ENCODE measurements around the gene PDE4D. TPM values are rescaled to one million over a fixed set of nuclear protein-coding genes. Genes with fewer than 3 reads are reported as not detected.

Gene PDE4D
- total RNA-seq, 1 donor from 2014 or later, result 11.8 TPM

DNA sequence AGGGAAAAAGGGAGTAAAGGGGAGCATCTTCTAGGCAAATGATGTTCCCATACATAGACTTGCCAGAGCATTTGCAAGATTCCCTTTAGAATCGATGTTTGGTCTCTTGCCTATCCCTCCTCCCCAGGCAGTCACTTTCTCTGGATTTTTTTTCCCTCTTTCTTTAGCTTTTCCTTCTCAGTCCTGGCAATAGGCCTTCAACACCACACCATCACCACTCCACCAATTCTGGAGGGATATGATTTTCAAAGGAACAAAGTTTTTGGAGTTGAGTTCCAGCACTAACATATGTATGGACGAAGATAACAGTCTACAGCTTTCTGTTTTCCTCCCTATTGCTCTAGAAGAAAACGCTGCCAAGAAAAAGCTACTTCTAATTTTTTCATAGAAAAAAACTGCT lies 377.4 kb downstream of the PDE4D start:
- H3K9me3 Mint-ChIP-seq, result no peaks in the 10 kb centered on the region
- no peaks in the 10 kb centered on the region for H3K4me1 Mint-ChIP-seq
- no peaks in the 10 kb centered on the region for H3K36me3 Mint-ChIP-seq (ENCODE audit: low read depth)
- TF ChIP-seq, protein P1, sequence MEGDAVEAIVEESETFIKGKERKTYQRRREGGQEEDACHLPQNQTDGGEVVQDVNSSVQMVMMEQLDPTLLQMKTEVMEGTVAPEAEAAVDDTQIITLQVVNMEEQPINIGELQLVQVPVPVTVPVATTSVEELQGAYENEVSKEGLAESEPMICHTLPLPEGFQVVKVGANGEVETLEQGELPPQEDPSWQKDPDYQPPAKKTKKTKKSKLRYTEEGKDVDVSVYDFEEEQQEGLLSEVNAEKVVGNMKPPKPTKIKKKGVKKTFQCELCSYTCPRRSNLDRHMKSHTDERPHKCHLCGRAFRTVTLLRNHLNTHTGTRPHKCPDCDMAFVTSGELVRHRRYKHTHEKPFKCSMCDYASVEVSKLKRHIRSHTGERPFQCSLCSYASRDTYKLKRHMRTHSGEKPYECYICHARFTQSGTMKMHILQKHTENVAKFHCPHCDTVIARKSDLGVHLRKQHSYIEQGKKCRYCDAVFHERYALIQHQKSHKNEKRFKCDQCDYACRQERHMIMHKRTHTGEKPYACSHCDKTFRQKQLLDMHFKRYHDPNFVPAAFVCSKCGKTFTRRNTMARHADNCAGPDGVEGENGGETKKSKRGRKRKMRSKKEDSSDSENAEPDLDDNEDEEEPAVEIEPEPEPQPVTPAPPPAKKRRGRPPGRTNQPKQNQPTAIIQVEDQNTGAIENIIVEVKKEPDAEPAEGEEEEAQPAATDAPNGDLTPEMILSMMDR (conservative IDR thresholded peaks at IDR 0.05), result no peak
- DNase-seq (ENCODE audit: low read depth, low spot score), result no peak
- no peaks in the 10 kb centered on the region for H3K27me3 Mint-ChIP-seq (ENCODE audit: low read depth)
- no peak overlapping the region for H3K27ac Mint-ChIP-seq (ENCODE audit: unreplicated experiment)
- no peak overlapping the region for H3K4me3 Mint-ChIP-seq

DNA sequence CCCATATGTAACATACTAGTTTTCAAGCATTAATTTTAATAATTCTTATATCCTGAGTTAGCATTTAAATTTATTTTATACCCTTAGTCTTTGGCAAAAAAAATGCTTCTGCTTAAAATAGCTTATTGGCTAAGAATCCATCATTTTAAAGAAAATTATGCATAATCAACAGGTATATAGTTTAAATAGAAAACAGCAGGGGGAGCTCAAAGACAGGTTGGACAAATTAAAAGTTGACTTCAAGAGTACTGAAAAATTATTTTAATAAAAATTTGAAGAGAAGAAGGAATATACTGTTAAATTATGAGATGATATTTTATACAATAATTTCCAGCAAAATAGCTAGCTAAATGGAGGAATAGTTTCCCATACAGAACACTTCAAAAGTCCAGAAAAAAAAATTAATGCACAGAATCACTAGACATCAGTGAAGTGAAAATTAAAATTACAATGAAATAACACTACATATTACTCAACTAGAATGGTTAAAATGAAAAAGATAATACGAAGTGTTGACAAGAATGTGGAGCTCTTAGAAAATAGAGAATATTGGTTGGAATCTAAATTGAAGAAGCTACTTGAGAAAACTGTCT lies 387.1 kb downstream of the PDE4D start:
- Mint-ChIP-seq H3K4me3 (no peak overlapping the region), H3K9me3 (no peaks in the 10 kb centered on the region), H3K4me1 (no peaks in the 10 kb centered on the region), H3K27me3 (ENCODE audit: low read depth) (no peaks in the 10 kb centered on the region), H3K27ac (ENCODE audit: unreplicated experiment) (no peak overlapping the region), H3K36me3 (ENCODE audit: low read depth) (no peaks in the 10 kb centered on the region)
- TF ChIP-seq, protein P1 (conservative IDR thresholded peaks at IDR 0.05), result peak; percentile 78
- no peak for DNase-seq (ENCODE audit: low read depth, low spot score)

DNA sequence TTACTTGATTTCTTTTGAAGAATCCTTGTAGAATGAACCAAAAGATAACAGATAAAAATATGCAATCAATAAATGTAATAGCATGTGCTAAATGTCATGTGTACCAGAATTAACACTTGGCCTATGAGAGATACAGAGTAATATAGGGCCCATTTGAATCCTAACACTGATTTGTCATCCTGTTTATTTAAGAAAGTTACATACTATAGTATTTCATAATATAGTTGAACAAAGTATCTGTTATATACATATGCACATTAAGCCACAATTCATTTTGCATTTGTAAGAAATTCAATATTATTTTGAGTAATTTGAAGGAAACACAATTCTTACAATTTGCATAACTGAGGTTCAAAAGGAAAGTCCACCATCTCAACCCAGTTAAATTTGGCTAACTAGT lies 389.5 kb downstream of the PDE4D start:
- no peak overlapping the region for H3K4me3 Mint-ChIP-seq
- no peak for DNase-seq (ENCODE audit: low read depth, low spot score)
- H3K36me3 Mint-ChIP-seq (ENCODE audit: low read depth), result no peaks in the 10 kb centered on the region
- no peak overlapping the region for H3K27ac Mint-ChIP-seq (ENCODE audit: unreplicated experiment)
- no peaks in the 10 kb centered on the region for H3K27me3 Mint-ChIP-seq (ENCODE audit: low read depth)
- H3K9me3 Mint-ChIP-seq, result peaks cover 2% of the 10 kb centered on the region
- TF ChIP-seq, protein P1 (conservative IDR thresholded peaks at IDR 0.05), result no peak
- H3K4me1 Mint-ChIP-seq, result no peaks in the 10 kb centered on the region

DNA sequence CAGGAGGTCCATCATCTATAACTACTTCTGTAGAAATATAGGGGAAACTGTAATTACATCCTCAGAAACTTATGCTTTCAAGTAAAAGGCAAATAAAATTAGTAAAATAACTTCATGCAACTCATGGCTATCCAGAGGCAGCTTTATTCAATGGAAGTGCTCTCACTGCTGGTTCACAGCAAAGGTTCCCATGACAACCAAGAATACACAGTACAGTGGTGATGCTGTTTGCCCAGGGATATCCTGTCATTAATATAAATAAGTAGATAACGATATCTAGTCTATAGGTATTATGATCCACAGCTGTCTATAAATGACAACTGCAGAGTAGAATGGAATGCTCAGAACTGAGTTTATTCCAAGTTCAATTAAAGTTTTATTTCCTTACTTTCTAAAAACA lies 390.3 kb downstream of the PDE4D start:
- Mint-ChIP-seq H3K9me3 (peaks cover 2% of the 10 kb centered on the region), H3K27ac (ENCODE audit: unreplicated experiment) (no peak overlapping the region), H3K36me3 (ENCODE audit: low read depth) (no peaks in the 10 kb centered on the region), H3K27me3 (ENCODE audit: low read depth) (no peaks in the 10 kb centered on the region), H3K4me3 (no peak overlapping the region), H3K4me1 (no peaks in the 10 kb centered on the region)
- TF ChIP-seq, protein P1 (conservative IDR thresholded peaks at IDR 0.05), result no peak
- DNase-seq (ENCODE audit: low read depth, low spot score), result no peak

DNA sequence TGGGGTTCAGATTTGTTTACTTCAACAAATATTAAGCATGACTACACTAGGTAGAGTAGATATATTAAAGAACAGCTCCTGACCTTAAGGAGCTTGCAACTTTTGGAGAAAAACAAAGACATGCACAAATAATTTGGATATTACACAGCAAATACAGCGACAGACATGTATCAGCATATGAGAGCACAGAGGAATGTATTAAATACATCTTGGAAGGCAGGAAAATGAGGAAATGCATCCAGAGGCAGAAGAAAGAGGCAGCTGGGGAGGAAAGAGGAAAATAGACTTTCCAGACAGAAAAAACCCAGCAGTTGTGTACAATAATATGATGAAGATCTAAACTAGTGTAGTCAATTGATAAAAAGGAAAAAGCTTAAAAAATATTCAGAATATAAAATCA lies 392.2 kb downstream of the PDE4D start:
- Mint-ChIP-seq H3K27me3 (ENCODE audit: low read depth) (no peaks in the 10 kb centered on the region), H3K4me3 (no peak overlapping the region), H3K9me3 (peaks cover 8% of the 10 kb centered on the region), H3K36me3 (ENCODE audit: low read depth) (no peaks in the 10 kb centered on the region), H3K4me1 (no peaks in the 10 kb centered on the region), H3K27ac (ENCODE audit: unreplicated experiment) (no peak overlapping the region)
- no peak for DNase-seq (ENCODE audit: low read depth, low spot score)
- TF ChIP-seq, protein P1 (conservative IDR thresholded peaks at IDR 0.05), result no peak
